ENCODE data around the gene EPHB3.

The EPHB3 gene

GRCh38 chr3:184561061-184561912, at the start of gene EPHB3:
TSS of gene EPHB3 (plus strand) at chr3:184561785. CDS start at chr3:184562236, 451 bp downstream.
- Histone ChIP-seq H3K79me2 (ENCODE audit: insufficient read depth, low read length) (no peaks in the 10 kb centered on the region), H3K4me1 (ENCODE audit: insufficient read depth, low read length, severe bottlenecking) (no peaks in the 10 kb centered on the region), H3K9ac (ENCODE audit: low read length) (no peak within 1 kb of the TSS), H3K36me3 (ENCODE audit: insufficient read depth, low read length) (no peaks in the 10 kb centered on the region), H3K27me3 (ENCODE audit: insufficient read depth, low read length) (no peaks in the 10 kb centered on the region), H2AFZ (ENCODE audit: low read length) (no peak within 1 kb of the TSS), H3K4me3 (ENCODE audit: low read depth, low read length, poor library complexity, severe bottlenecking) (no peak within 1 kb of the TSS), H3K9me2 (ENCODE audit: low read depth, low read length) (no peaks in the 10 kb centered on the region), H3K4me2 (ENCODE audit: low read length) (no peak within 1 kb of the TSS), H3K27ac (ENCODE audit: low read depth, low read length, poor library complexity, severe bottlenecking) (no peak within 1 kb of the TSS), H4K20me1 (ENCODE audit: insufficient read depth, low read length) (no peaks in the 10 kb centered on the region), H3K9me3 (ENCODE audit: low read length) (no peaks in the 10 kb centered on the region), H3F3A (ENCODE audit: insufficient read depth, low read length) (no peaks in the 10 kb centered on the region)
- TF ChIP-seq EZH2 (IDR thresholded peaks at IDR 0.05; ENCODE audit: borderline replicate concordance, low read length) (no peak), CTCF (IDR thresholded peaks at IDR 0.05; ENCODE audit: low read length) (peak; percentile 99)

GRCh38 chr3:184512621-184513020, 49.0 kb upstream of the EPHB3 start:
- Histone ChIP-seq H3K4me2 (ENCODE audit: low read length) (no peak overlapping the region), H3F3A (ENCODE audit: insufficient read depth, low read length) (no peaks in the 10 kb centered on the region), H2AFZ (ENCODE audit: low read length) (no peak overlapping the region), H3K9ac (ENCODE audit: low read length) (no peak overlapping the region), H3K9me3 (ENCODE audit: low read length) (no peaks in the 10 kb centered on the region), H3K9me2 (ENCODE audit: low read depth, low read length) (no peaks in the 10 kb centered on the region), H3K4me3 (ENCODE audit: low read depth, low read length, poor library complexity, severe bottlenecking) (no peak overlapping the region), H3K79me2 (ENCODE audit: insufficient read depth, low read length) (no peaks in the 10 kb centered on the region), H4K20me1 (ENCODE audit: insufficient read depth, low read length) (no peaks in the 10 kb centered on the region), H3K27ac (ENCODE audit: low read depth, low read length, poor library complexity, severe bottlenecking) (no peak overlapping the region), H3K4me1 (ENCODE audit: insufficient read depth, low read length, severe bottlenecking) (no peaks in the 10 kb centered on the region), H3K36me3 (ENCODE audit: insufficient read depth, low read length) (no peaks in the 10 kb centered on the region), H3K27me3 (ENCODE audit: insufficient read depth, low read length) (no peaks in the 10 kb centered on the region)
- TF ChIP-seq EZH2 (IDR thresholded peaks at IDR 0.05; ENCODE audit: borderline replicate concordance, low read length) (no peak), CTCF (IDR thresholded peaks at IDR 0.05; ENCODE audit: low read length) (no peak)

GRCh38 chr3:184513276-184514170, 48.1 kb upstream of the EPHB3 start:
- TF ChIP-seq EZH2 (IDR thresholded peaks at IDR 0.05; ENCODE audit: borderline replicate concordance, low read length), result no peak
- peak; percentile 84 for TF ChIP-seq CTCF (IDR thresholded peaks at IDR 0.05; ENCODE audit: low read length)
- Histone ChIP-seq H3K9me3 (ENCODE audit: low read length) (no peaks in the 10 kb centered on the region), H3K27me3 (ENCODE audit: insufficient read depth, low read length) (no peaks in the 10 kb centered on the region), H3K9ac (ENCODE audit: low read length) (no peak overlapping the region), H2AFZ (ENCODE audit: low read length) (no peak overlapping the region), H3K4me1 (ENCODE audit: insufficient read depth, low read length, severe bottlenecking) (no peaks in the 10 kb centered on the region), H3K79me2 (ENCODE audit: insufficient read depth, low read length) (no peaks in the 10 kb centered on the region), H3K4me3 (ENCODE audit: low read depth, low read length, poor library complexity, severe bottlenecking) (no peak overlapping the region), H3K9me2 (ENCODE audit: low read depth, low read length) (no peaks in the 10 kb centered on the region), H3K27ac (ENCODE audit: low read depth, low read length, poor library complexity, severe bottlenecking) (no peak overlapping the region), H3F3A (ENCODE audit: insufficient read depth, low read length) (no peaks in the 10 kb centered on the region), H4K20me1 (ENCODE audit: insufficient read depth, low read length) (no peaks in the 10 kb centered on the region), H3K4me2 (ENCODE audit: low read length) (no peak overlapping the region), H3K36me3 (ENCODE audit: insufficient read depth, low read length) (no peaks in the 10 kb centered on the region)

Measured in OCI-LY1 (cell line).